Left hindlimb (tissue), 1 donor: ENCODE results near the gene TBC1D22A.
"Not testable (repeated sequence)": the region's sequence is repeated elsewhere in the genome, so short reads cannot be mapped to it uniquely, and the experiment has no call there.

Experiments used
- DNase-seq: peaks from one replicate; pipeline ENCODE4 v3.0.0-alpha.2; 2018

The TBC1D22A gene

GRCh38 chr22:47040486-47041270, 278.2 kb downstream of the TBC1D22A start:
- no peak for DNase-seq

GRCh38 chr22:47041271-47042115, 279.0 kb downstream of the TBC1D22A start:
- DNase-seq = no peak

- DNase-seq = no peak
These were observed 279.8 kb downstream of the TBC1D22A start for GRCh38 chr22:47042116-47042825.

- DNase-seq = no peak
These were observed 280.5 kb downstream of the TBC1D22A start for GRCh38 chr22:47042861-47043496.

- DNase-seq = no peak
These were observed 281.6 kb downstream of the TBC1D22A start for GRCh38 chr22:47043835-47044721.

GRCh38 chr22:47044722-47045535, 282.5 kb downstream of the TBC1D22A start:
- DNase-seq = no peak

GRCh38 chr22:47045691-47046410, 283.4 kb downstream of the TBC1D22A start:
- DNase-seq = no peak

GRCh38 chr22:47046411-47047065, 284.1 kb downstream of the TBC1D22A start:
- DNase-seq = no peak

GRCh38 chr22:47047321-47048122, 285.1 kb downstream of the TBC1D22A start:
- DNase-seq = no peak

GRCh38 chr22:47048123-47049077, 285.9 kb downstream of the TBC1D22A start:
- DNase-seq = no peak

- no peak for DNase-seq
These were observed 286.7 kb downstream of the TBC1D22A start for GRCh38 chr22:47049078-47049624.

GRCh38 chr22:47049736-47050400, 287.4 kb downstream of the TBC1D22A start:
- DNase-seq = not testable (repeated sequence)

- DNase-seq = no peak
These were observed 288.1 kb downstream of the TBC1D22A start for GRCh38 chr22:47050401-47051051.

- no peak for DNase-seq
These were observed 289.1 kb downstream of the TBC1D22A start for GRCh38 chr22:47051441-47052071.

- no peak for DNase-seq
These were observed 290.0 kb downstream of the TBC1D22A start for GRCh38 chr22:47052236-47053012.
